EH (cell line): ENCODE data around the gene KIAA1671.
"Not testable (repeated sequence)": the region's sequence is repeated elsewhere in the genome, so short reads cannot be mapped to it uniquely, and the experiment has no call there.

Source experiments
- DNase-seq: peaks from one replicate; pipeline ENCODE4 v3.0.0-alpha.2; 2015; ENCODE audit warnings: low read depth

The KIAA1671 gene

DNA sequence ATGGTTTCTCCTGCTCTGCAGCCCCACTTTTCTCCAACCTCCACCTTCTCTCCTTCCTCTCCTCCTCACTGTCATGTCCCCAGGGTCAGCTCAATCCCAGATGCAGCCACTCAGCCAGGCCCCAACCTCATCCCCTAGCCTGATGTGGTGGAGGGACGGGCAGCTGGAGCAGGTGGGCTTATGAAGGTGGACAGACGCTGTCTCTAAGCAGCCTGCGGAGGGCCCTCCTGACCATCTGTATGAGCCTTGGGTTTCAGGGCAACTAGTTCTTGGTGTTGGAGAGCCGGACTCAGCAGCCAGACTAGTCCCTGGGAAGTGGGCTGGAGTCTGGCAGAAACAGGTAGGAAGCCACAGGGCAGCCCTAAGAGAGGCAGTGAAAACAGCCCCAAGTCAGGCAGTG lies 285.0 kb downstream of the KIAA1671 start:
- no peak for DNase-seq

DNA sequence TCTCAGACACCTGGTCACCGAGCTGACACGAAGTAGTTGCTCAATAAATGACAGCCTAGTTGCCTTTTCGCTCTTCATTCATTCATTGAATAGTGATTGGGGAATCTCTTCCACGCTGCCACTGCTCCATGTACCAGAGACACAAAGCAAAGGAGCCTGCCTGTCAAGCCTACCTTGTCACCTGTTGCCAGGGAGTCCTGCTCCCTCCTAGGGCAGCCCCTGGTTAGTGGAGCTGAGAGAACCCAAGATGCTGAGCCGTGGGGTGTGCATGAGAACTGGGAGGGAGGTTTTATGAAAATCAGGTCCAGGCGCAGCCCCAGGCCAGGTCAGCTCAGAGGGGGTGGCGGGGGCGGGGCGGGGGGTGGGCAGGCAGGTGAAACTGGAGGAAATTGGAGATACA lies 285.5 kb downstream of the KIAA1671 start:
- not testable (repeated sequence) for DNase-seq
